ENCODE measurements around the gene SAMD9L.

Gene SAMD9L

GRCh38 chr7:93148144-93148543 lies at the start of gene SAMD9L:
SAMD9L (minus strand) TSS chr7:93148385; CDS start chr7:93135971, 12,414 bp downstream.
- POLR2A ChIA-PET = no interaction called here

DNA sequence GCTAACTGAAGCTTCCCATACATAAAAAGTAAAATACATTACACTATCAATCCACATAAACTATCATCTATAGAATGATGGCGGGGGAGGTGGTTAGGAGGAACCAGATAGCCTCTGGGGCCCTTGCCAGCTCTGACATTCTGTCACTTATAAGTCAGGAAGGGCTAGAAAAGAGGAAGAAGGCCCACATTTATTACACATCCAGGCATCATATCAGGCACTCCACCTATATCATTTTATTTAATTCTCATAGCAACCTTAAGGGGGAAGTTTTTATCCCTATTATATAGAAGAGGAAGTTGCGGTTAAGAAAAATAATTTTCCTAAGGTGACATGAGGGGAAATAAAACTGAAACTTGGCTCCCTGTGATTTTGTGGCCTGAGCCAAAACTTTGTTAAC lies 48.2 kb upstream of the SAMD9L start:
- CTCF ChIA-PET = no interaction called here
- DNase-seq (ENCODE audit: extremely low spot score) = no peak
- TF ChIP-seq NFRKB (IDR thresholded peaks at IDR 0.05) (no peak), BHLHE40 (IDR thresholded peaks at IDR 0.05; ENCODE audit: borderline replicate concordance) (no peak), L3MBTL2 (conservative IDR thresholded peaks at IDR 0.05) (no peak), ZNF384 (IDR thresholded peaks at IDR 0.05) (no peak), LEF1 (IDR thresholded peaks at IDR 0.05; ENCODE audit: borderline replicate concordance) (no peak), ARNT (IDR thresholded peaks at IDR 0.05) (no peak), HDGF (IDR thresholded peaks at IDR 0.05; ENCODE audit: borderline replicate concordance) (no peak), CTBP1 (IDR thresholded peaks at IDR 0.05; ENCODE audit: borderline replicate concordance) (no peak), FOXA1 (IDR thresholded peaks at IDR 0.05) (no peak), SUZ12 (IDR thresholded peaks at IDR 0.05) (no peak), FOXK2 (IDR thresholded peaks at IDR 0.05) (no peak), SP1 (IDR thresholded peaks at IDR 0.05) (no peak), FOXM1 (IDR thresholded peaks at IDR 0.05; ENCODE audit: borderline replicate concordance) (no peak), ELF4 (IDR thresholded peaks at IDR 0.05) (no peak), TARDBP (IDR thresholded peaks at IDR 0.05) (no peak)
- TF ChIP-seq, protein P1, sequence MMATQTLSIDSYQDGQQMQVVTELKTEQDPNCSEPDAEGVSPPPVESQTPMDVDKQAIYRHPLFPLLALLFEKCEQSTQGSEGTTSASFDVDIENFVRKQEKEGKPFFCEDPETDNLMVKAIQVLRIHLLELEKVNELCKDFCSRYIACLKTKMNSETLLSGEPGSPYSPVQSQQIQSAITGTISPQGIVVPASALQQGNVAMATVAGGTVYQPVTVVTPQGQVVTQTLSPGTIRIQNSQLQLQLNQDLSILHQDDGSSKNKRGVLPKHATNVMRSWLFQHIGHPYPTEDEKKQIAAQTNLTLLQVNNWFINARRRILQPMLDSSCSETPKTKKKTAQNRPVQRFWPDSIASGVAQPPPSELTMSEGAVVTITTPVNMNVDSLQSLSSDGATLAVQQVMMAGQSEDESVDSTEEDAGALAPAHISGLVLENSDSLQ (IDR thresholded peaks at IDR 0.05) = no peak
- POLR2A ChIA-PET = no interaction called here

More at GRCh38 chr7:93148144-93148543, at the start of gene SAMD9L:
- TF ChIP-seq TARDBP (IDR thresholded peaks at IDR 0.05) (no peak), ARNT (IDR thresholded peaks at IDR 0.05) (no peak), NFRKB (IDR thresholded peaks at IDR 0.05) (no peak), LEF1 (IDR thresholded peaks at IDR 0.05; ENCODE audit: borderline replicate concordance) (no peak), CTBP1 (IDR thresholded peaks at IDR 0.05; ENCODE audit: borderline replicate concordance) (no peak), ZNF384 (IDR thresholded peaks at IDR 0.05) (no peak), HDGF (IDR thresholded peaks at IDR 0.05; ENCODE audit: borderline replicate concordance) (no peak), FOXK2 (IDR thresholded peaks at IDR 0.05) (no peak), ELF4 (IDR thresholded peaks at IDR 0.05) (no peak), SUZ12 (IDR thresholded peaks at IDR 0.05) (no peak), BHLHE40 (IDR thresholded peaks at IDR 0.05; ENCODE audit: borderline replicate concordance) (no peak), FOXM1 (IDR thresholded peaks at IDR 0.05; ENCODE audit: borderline replicate concordance) (no peak), SP1 (IDR thresholded peaks at IDR 0.05) (no peak)
- TF ChIP-seq, protein P1 (IDR thresholded peaks at IDR 0.05) = no peak
- DNase-seq (ENCODE audit: extremely low spot score) = no peak
- CTCF ChIA-PET = no interaction called here

DNA sequence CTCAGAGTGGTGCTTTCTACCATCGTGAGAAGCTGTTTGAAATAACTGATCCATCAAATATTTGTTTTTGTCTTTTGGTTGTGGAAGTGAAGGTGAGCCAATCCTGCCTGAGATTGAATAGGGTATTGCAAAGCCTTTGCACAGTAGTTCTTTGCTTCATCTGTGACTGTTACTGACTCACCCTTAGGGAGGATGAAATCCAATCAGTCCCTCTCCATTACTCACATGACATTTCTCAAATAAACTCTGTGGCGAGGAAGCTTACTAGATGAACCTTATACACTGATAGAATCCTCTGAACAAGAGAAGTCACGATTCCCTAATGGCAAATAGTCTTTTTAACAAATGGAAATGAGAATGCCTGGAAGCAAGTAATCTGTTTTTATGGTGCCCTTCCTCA lies 46.2 kb upstream of the SAMD9L start:
- TF ChIP-seq CTBP1 (IDR thresholded peaks at IDR 0.05; ENCODE audit: borderline replicate concordance) (no peak), BHLHE40 (IDR thresholded peaks at IDR 0.05; ENCODE audit: borderline replicate concordance) (no peak), ARNT (IDR thresholded peaks at IDR 0.05) (no peak), FOXA1 (IDR thresholded peaks at IDR 0.05) (no peak), ELF4 (IDR thresholded peaks at IDR 0.05) (no peak), FOXK2 (IDR thresholded peaks at IDR 0.05) (no peak), SP1 (IDR thresholded peaks at IDR 0.05) (no peak)
- CTCF ChIA-PET = interaction anchor here (0.5 kb wide), 1 partner anchor 169 kb away, joined by 5 read pairs; no protein-coding TSS in a partner anchor
- POLR2A ChIA-PET = no interaction called here
- DNase-seq (ENCODE audit: extremely low spot score) = no peak

DNA sequence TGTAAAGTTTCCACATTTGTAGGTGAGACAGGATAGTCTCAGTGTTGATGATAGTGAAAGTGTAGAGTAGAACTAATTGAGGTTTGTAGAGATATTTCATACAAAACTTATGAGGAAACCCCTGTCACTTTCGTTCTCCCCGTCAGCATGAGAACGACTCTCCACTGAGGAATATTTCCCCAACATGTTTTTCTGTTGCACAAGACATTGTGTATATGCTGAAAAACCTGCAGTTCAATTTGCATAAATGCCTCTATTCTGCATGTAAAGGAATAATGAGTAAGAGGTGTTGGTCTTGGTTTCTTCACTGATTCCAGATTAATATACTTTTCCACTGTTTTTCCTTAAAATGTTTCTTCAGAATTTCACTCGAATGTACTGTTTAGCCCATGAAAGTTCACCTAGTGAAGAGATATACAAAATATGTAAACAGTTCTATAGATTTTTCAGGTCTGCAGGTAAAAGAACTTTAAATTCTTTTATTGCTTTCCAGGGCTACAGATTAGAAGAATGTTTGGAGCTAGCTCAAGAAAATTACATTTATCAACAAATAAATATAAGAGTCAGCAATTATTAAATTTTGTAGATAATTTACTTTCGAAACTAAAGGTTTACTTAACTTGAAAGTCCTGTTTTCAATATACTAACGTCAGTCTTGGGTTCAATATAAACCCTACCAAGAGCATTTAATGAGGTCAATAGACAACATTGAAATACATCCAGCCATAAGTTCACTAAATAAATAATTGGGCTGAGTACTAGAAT lies 40.9 kb upstream of the SAMD9L start:
- POLR2A ChIA-PET = no interaction called here
- CTCF ChIA-PET = no interaction called here
- TF ChIP-seq ELF4 (IDR thresholded peaks at IDR 0.05) (no peak), HDGF (IDR thresholded peaks at IDR 0.05; ENCODE audit: borderline replicate concordance) (no peak), ARNT (IDR thresholded peaks at IDR 0.05) (no peak), FOXA1 (IDR thresholded peaks at IDR 0.05) (no peak), FOXK2 (IDR thresholded peaks at IDR 0.05) (no peak), FOXM1 (IDR thresholded peaks at IDR 0.05; ENCODE audit: borderline replicate concordance) (no peak), L3MBTL2 (conservative IDR thresholded peaks at IDR 0.05) (no peak), CTBP1 (IDR thresholded peaks at IDR 0.05; ENCODE audit: borderline replicate concordance) (no peak), SP1 (IDR thresholded peaks at IDR 0.05) (no peak), BHLHE40 (IDR thresholded peaks at IDR 0.05; ENCODE audit: borderline replicate concordance) (no peak), LEF1 (IDR thresholded peaks at IDR 0.05; ENCODE audit: borderline replicate concordance) (no peak), SUZ12 (IDR thresholded peaks at IDR 0.05) (no peak), ZNF384 (IDR thresholded peaks at IDR 0.05) (no peak), TARDBP (IDR thresholded peaks at IDR 0.05) (no peak), NFRKB (IDR thresholded peaks at IDR 0.05) (no peak)
- TF ChIP-seq, protein P1 (IDR thresholded peaks at IDR 0.05) = no peak
- DNase-seq (ENCODE audit: extremely low spot score) = no peak

DNA sequence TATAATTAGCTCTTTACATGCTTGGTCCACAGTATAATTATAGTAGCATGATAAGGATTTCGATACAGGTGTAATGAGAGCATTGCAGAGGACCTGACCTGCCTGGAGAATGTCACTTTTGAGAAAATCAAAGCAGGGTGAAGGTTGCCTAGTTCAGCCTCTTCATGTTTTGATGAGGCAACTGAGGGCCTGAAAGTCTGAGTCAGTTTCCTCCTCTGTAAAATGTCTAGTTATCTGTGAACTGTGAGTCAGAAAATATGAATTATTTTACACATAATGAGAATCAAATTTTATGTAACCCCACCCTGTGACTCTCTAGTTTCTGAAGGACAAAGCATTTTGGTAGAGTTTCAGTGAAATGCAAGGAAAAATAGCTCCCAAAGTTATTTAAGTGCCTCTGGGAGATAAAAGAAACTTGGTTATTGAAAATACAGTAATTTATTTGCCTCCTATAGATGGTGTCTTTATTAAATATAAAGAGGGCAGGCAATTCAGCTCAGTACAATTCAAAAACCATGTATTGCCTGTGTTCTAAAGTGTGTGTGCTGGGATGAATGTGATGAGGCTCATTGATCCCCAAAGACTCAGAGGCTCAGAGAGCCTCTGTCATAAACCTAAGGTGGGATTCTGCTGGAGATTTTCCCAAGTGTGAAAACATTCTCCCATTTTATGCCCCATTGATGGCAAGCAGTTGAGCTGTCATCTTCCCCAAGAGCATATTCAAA lies 37.3 kb upstream of the SAMD9L start:
- CTCF ChIA-PET = no interaction called here
- no peak for TF ChIP-seq L3MBTL2 (conservative IDR thresholded peaks at IDR 0.05)
- TF ChIP-seq FOXK2 (IDR thresholded peaks at IDR 0.05) = no peak
- no peak for TF ChIP-seq SUZ12 (IDR thresholded peaks at IDR 0.05)
- no peak for TF ChIP-seq ZNF384 (IDR thresholded peaks at IDR 0.05)
- no peak for TF ChIP-seq HDGF (IDR thresholded peaks at IDR 0.05; ENCODE audit: borderline replicate concordance)
- TF ChIP-seq ELF4 (IDR thresholded peaks at IDR 0.05) = no peak
- no peak for TF ChIP-seq SP1 (IDR thresholded peaks at IDR 0.05)
- no peak for TF ChIP-seq NFRKB (IDR thresholded peaks at IDR 0.05)
- no peak for TF ChIP-seq FOXA1 (IDR thresholded peaks at IDR 0.05)
- no peak for TF ChIP-seq BHLHE40 (IDR thresholded peaks at IDR 0.05; ENCODE audit: borderline replicate concordance)
- TF ChIP-seq, protein P1 (IDR thresholded peaks at IDR 0.05) = no peak
- TF ChIP-seq CTBP1 (IDR thresholded peaks at IDR 0.05; ENCODE audit: borderline replicate concordance) = no peak
- TF ChIP-seq ARNT (IDR thresholded peaks at IDR 0.05) = no peak
- no peak for TF ChIP-seq FOXM1 (IDR thresholded peaks at IDR 0.05; ENCODE audit: borderline replicate concordance)
- POLR2A ChIA-PET = no interaction called here
- DNase-seq (ENCODE audit: extremely low spot score) = no peak

All from HEK293T (cell line).